HG03039 (cell line): Measurements from ENCODE around the gene FURIN.
A peak's percentile ranks its signal among the peaks of the same experiment; 100 is the strongest.
"Not testable (repeated sequence)": the region's sequence is repeated elsewhere in the genome, so short reads cannot be mapped to it uniquely, and the experiment has no call there.

Experiments
- ATAC-seq: cut with Tn5 transposase; IDR thresholded peaks from one replicate; pipeline ENCODE4 v1.9.1; 2021; ENCODE audit warnings: mild to moderate bottlenecking, moderate library complexity; ENCODE audit not compliant: unreplicated experiment

Gene FURIN

DNA sequence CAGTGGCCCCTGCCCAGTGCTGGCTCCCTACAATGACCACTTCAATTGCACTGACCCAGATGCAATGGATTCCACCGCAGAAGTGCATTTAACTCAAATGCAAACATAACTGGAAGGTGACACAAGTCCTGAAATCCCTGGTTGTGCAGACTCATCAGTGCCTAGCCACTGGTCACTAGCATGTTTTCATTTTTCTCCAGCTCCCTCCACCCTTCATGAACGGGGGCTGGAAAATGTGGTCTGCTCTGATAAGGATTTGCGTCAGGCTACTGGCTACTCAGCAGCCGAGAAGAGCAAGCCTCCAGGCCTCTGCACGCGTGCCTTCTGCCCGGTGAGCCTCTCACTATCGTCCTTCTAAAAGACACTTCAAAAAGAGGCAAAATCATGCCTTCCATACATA lies 27.4 kb upstream of the FURIN start:
- ATAC-seq: no peak

DNA sequence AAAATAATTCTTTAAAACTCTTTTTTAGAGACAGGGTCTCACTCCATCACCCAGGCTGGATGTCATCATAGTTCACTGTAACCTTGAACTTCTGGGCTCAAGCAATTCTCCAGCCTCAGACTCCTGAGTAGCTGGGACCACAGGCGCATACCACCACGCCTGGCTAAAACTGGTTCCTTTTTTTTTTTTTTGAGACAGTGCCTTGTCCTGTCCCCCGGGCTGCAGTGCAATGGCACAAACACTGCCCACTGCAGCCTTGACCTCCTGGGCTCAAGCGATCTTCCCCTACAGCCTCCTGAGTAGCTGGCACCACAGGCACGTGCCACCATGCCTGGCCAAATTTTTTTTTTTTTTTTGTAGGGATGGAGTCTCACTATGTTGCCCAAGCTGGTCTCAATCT lies 23.7 kb upstream of the FURIN start:
- ATAC-seq: no peak

DNA sequence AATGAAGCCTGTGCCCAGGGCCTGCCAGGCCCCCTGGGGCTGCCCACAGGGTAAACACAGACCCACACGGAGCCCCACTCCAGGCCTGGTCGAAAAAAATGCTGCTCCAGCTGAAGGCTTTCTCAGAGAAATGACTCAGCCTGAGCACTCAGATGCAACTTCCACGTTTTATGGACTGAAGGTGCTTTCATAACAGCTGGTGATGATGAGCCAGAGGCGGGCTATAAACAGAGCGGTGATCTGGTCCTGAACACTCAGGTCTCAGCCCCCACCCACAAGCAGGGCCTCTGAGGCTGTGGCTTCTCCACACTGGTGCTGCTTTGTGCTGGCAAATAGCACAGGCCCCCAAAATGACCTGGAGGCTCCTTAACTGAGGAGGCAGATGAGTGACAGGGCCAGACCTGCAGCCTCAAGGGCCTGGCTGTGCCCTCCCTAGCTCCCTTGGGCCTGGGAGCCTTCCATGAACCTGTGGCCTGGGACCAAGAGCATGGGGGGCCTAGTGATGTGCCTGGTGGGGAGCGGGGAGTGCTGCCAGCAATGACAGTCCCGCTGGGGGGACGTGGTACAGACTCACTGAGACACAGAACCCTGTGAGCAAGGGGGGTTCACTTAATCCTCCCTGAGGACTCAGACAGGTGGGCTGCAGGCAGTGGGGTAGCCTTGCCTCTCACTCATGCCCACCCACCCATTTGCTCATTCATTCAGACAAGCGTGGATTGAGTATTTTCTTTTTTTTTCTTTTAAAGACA lies 23.0 kb upstream of the FURIN start:
- ATAC-seq: peak; percentile 86

GRCh38 chr15:90849424-90849823 lies 19.0 kb upstream of the FURIN start:
- ATAC-seq: not testable (repeated sequence)

DNA sequence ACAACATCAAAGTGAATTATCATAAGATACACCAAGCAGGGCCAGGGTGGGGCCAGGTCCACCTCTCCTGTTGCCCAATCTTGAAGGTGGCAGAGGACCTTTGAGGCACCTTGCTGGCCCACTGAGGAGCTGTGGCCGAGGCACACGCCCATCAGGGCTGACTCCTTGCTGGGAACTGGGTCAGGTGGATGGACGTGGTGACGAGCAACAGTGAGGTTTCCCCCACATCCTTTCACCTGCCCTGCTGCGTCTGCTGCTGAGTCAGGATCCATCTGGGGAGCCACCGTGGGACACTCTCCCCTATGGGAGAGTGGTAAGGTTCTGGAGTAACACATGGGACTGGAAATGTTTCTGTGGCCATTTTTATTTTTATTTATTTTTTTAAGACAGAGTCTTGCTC lies 17.3 kb upstream of the FURIN start:
- no peak for ATAC-seq

DNA sequence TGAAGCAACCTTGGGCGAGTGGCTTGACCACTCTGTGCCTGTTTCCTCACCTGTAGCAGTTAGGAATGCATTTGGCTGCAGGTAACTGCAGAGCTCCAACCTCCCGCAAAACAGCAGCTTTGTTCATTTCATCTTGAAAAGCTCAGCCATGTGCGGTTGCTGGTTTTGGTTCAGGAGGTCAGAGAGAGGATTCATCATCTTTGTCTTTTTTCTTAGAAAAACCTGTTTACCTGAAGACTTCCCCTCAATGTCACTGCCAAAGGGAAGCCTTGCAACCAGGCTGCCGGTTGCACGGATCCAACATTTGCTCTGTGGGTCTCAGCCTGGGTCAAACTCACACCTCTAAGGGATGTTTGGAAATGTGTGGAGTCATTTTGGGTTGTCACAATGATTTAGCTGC lies 16.4 kb upstream of the FURIN start:
- no peak for ATAC-seq

GRCh38 chr15:90855139-90855538 lies 13.2 kb upstream of the FURIN start:
- ATAC-seq: no peak

GRCh38 chr15:90857337-90857736 lies 11.1 kb upstream of the FURIN start:
- no peak for ATAC-seq

DNA sequence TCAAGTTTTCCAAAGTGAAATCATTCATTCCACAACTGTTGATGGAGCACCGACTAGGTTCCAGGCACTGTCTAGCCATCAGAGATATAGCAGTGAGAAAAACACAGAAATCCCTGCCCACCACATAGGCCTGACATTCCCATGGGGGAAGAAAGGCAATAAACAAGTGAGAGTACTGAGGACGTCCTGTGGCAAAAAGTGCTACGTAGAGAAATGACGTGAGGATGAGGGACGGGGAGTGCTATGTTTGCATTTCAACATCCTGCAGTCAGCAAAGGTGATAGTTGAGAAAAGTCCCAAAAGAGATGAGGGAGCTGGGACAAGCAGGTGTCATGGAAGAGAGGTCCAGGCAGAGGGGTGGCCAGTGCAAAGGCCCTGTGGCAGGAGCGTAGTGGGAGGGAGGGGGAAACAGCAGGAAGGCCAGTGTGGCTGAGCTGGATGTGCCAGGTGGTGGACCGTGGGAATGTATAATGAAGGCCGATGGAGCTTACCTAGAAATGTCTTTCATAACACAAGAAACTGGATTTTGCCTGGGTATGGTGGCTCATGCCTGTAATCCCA lies 10.4 kb upstream of the FURIN start:
- ATAC-seq: no peak

DNA sequence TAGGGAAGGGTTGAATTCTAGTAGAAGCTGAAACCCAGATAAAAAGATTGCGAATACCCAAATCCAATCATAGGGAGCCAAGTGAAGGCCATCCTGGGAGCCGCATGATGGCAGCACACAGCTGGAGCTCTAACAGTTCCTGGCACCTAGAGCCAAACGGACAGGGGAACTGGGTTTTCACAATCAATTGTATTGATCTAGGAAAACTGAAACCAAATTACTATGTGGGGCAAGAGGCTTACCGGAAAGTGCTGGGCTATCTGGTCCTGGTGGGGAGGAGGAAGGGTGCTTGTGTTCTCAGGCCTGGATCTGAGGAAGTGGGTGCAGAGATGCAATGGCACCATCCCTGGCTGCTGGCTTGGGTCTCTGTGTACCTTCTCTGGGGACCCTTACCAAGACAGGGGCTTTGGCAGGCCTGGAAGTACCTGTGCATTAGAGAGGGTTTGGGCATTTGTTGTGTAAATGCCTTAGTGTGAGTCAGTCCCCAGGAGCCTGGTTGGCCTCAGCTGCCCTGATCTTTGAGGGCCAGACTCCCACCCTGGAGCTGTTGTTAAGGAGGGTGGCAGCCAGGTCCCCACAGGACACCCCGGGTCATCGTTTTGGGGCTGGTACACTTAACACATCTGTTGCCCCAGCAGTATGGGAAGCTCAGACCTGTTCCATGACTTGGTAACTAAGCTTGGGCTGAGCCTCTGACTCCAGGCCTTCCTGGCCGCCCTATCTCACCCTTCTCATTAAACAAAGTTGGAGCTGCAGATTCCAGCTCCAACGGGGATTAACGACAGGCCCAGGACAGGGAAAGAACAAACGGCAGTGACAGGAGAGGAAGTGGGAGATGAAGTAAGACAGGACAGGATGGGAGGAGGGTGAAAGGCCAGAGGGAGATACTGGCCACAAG lies 8.9 kb upstream of the FURIN start:
- no peak for ATAC-seq

GRCh38 chr15:90860450-90860849 lies 7.9 kb upstream of the FURIN start:
- ATAC-seq: no peak

DNA sequence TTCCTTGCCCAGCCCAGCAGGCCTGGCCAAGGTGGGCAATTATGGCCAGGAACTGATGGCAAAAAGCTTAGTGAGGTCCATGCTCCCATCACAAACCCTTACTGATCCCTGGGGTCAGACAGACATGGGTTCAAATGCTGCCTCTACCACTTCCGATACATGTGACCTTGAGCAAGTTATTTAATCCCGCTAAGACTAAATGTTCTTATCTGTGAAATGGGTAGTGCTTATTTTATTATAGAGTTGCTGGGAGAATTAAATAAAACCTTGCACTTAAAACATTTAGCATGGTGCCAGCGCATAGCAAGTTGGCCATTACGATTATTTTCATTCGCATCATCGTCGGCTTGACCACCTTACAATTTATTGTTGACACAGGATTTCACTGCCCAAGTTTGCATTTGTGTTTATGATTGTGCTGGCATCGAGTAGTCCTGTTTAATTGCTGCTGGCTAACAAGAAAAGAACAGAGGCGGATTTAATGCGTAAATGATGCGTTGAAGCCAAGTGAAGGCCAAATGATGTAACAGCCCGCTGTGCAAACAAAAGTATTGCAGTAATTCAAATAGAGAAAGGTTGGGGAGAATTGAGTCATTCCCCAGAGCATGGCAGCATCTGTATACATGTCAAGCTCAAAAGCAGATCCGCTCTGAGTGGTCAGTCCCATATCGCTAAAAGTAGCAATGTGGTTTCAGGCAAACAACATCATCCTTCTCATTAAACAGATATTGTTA lies 7.3 kb upstream of the FURIN start:
- ATAC-seq: no peak

DNA sequence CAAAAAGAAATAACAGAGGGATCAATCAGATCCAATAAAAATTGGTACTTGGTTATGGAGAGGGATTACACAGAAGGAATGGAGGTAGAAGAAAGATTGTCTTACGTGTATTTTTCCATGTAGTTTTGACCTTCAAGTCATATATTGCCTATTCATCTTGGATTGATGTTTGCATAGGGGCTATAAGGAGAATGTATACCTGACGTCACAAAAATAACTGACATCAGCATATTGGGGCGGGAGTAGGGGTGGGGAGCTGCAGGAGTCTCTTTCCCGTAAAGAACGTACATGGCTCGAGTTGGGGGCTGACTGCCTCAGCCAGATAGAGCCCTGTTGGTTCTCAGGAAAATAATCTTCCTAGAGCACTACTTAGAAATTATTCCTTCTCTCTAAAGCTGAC lies 5.9 kb upstream of the FURIN start:
- ATAC-seq: no peak

GRCh38 chr15:90862964-90863778 lies 5.2 kb upstream of the FURIN start:
- ATAC-seq: no peak

DNA sequence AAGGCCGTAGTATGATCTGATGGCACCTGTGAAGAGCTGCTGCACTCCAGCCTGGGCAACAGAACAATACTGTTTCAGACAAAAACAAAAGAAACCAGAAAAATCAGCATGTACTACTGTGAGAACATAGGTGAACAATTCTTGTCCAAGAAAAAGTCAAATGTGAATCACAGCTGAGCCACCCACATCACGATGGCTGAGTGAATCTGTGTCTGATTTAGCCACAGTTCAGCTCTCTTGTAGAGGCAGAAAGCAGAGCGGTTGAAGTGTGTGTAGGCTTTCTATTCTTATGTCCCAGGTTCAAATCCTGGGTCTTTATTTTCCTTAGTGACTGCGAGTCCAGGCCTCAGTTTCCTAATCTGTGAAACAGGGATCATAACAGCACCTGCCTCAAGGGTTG lies 4.4 kb upstream of the FURIN start:
- no peak for ATAC-seq

GRCh38 chr15:90864507-90864906 lies 3.9 kb upstream of the FURIN start:
- no peak for ATAC-seq

DNA sequence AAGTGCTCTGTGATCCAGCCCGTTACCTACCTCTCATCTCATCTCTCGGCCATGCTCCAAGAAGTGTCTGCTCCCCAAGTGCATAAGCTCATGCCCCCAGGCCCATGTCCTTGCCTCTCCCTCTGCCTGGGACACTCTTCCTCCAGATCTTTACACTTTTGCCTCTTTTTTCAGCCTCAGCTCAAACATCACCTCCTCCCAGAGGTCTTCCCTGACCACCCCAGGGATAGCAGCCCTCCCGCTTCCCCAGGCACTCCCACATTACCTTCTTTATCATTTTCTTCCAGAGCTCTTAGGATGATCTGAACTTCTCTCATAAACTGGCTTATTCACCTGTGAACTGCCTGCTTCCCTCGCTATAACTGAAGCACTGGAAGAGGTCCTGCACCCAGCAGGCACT lies 2.7 kb upstream of the FURIN start:
- no peak for ATAC-seq

GRCh38 chr15:90866161-90866715 lies 2.1 kb upstream of the FURIN start:
- no peak for ATAC-seq

GRCh38 chr15:90866800-90867199 lies 1.6 kb upstream of the FURIN start:
- ATAC-seq: no peak

DNA sequence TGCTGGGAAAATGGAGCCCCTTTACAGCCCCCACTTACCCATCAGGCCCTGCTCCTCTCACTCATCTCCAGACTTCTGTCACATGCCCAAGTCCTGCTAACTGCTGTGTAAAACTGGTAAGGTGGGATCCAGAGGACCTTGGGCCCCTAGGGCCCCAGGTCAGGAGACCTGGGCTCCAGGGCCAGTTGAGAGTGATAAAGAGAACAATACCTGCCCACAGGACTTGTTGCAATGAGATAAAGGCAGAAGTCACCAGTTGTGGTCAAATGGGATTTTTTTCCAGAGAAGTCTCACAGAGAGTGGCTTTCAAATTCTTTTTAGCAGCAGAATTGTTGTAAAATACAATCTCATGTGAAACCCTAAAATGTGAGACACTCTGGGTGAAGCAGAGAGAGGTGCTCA lies 753 bp downstream of the FURIN start:
- ATAC-seq: no peak
